ENCODE data around the gene ZBTB7B. TPM values are rescaled to one million over a fixed set of nuclear protein-coding genes. Genes with fewer than 3 reads are reported as not detected.
A peak's percentile ranks its signal among the peaks of the same experiment; 100 is the strongest.
"Not testable (repeated sequence)": the region's sequence is repeated elsewhere in the genome, so short reads cannot be mapped to it uniquely, and the experiment has no call there.

Gene ZBTB7B
- total RNA-seq, 2 experiments from 2014 or later: 22.8 to 25.1 TPM

DNA sequence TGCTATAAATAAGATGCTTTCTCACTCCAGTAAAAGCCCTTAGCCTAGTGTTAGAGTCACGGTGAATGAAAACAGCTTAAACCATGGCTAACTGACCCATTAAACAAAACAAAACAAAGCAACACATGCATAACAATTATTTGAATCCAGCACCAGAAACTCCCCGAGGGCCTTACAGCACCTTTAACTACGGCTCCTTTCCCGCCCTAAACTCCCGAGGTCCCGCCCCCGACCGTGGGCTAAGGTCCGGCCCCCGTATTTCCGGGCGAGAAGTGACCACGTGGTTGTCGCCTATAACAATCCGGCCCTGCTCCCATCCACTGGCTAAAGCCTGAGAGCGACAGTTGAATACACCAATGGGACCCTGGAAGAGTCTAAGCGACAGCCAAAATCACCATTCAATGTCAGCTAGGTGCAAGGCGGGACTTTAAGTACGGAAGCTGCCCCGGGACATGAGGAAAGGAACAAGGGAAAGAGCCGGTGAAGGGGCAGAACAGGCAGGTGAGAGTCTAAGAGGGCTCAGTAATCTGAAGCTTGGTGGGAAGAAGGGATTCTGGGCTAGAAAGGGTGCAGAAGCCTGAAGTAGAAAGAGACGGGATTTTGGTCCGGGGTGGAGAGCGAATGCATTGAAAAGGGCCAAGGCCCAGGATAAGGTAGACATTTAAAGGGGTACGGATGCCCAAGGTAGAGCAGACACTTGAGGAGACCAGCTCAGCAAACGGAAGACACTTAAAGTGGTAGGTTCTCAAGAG, 19.5 kb upstream of the ZBTB7B start, which contains the start of gene FLAD1:
FLAD1 (plus strand) TSS at position 448 of the 752 bp plus-strand sequence. CDS start 351 bp downstream, outside the sequence.
- Mint-ChIP-seq H3K4me3 (no peak within 1 kb of the TSS), H3K9me3 (no peaks in the 10 kb centered on the region), H3K36me3 (ENCODE audit: low read depth) (peaks cover 9% of the 10 kb centered on the region), H3K27ac (no peak within 1 kb of the TSS), H3K27me3 (no peaks in the 10 kb centered on the region), H3K4me1 (ENCODE audit: low read depth) (peaks cover 10% of the 10 kb centered on the region)
- CTCF ChIA-PET: interaction anchor here (0.6 to 3.5 kb wide), 11 partner anchors 14 to 102 kb away, joined by 3 to 54 read pairs (median 6); partner anchors contain the start of genes PBXIP1, PMVK and PYGO2
- no peaks in the 10 kb centered on the region for H3K27me3 ChIP-seq (ENCODE audit: control insufficient read depth in 1 of 2, insufficient read depth in 2 of 2, low read length in 2 of 2)
- H3K4me1 ChIP-seq (ENCODE audit: insufficient read depth, low read length): peaks cover 28% of the 10 kb centered on the region
- DNase-seq (peak; percentile 85 to 99 (median 92)), ATAC-seq (ENCODE audit: poor library complexity) (peak; percentile 99)
- peak within 1 kb of the TSS; percentile 64 for H3K4me3 ChIP-seq (ENCODE audit: low read length)
- intact Hi-C loops (cut with DNase I, micrococcal nuclease): loop anchor here (1.0 to 2.0 kb wide), 4 partner anchors 18 to 34 kb away; partner anchors contain the start of gene ZBTB7B (in 1 of the 2)
- no peaks in the 10 kb centered on the region for H3K9me3 ChIP-seq (ENCODE audit: control insufficient read depth in 1 of 2, insufficient read depth in 1 of 2, low read length in 2 of 2)
- peak within 1 kb of the TSS; percentile 13 to 54 for H3K27ac ChIP-seq (ENCODE audit: low read depth in 1 of 2, low read length in 2 of 2)
- POLR2A ChIA-PET: interaction anchor here (0.6 to 4.1 kb wide), 18 partner anchors 9 to 102 kb away, joined by 3 to 52 read pairs (median 10); partner anchors contain the start of genes ADAM15, CKS1B, LENEP and PBXIP1
- TF ChIP-seq, protein P1, sequence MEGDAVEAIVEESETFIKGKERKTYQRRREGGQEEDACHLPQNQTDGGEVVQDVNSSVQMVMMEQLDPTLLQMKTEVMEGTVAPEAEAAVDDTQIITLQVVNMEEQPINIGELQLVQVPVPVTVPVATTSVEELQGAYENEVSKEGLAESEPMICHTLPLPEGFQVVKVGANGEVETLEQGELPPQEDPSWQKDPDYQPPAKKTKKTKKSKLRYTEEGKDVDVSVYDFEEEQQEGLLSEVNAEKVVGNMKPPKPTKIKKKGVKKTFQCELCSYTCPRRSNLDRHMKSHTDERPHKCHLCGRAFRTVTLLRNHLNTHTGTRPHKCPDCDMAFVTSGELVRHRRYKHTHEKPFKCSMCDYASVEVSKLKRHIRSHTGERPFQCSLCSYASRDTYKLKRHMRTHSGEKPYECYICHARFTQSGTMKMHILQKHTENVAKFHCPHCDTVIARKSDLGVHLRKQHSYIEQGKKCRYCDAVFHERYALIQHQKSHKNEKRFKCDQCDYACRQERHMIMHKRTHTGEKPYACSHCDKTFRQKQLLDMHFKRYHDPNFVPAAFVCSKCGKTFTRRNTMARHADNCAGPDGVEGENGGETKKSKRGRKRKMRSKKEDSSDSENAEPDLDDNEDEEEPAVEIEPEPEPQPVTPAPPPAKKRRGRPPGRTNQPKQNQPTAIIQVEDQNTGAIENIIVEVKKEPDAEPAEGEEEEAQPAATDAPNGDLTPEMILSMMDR (IDR thresholded peaks at IDR 0.05): no peak
- H3K36me3 ChIP-seq (ENCODE audit: insufficient read depth, low read length): peaks cover 13% of the 10 kb centered on the region

DNA sequence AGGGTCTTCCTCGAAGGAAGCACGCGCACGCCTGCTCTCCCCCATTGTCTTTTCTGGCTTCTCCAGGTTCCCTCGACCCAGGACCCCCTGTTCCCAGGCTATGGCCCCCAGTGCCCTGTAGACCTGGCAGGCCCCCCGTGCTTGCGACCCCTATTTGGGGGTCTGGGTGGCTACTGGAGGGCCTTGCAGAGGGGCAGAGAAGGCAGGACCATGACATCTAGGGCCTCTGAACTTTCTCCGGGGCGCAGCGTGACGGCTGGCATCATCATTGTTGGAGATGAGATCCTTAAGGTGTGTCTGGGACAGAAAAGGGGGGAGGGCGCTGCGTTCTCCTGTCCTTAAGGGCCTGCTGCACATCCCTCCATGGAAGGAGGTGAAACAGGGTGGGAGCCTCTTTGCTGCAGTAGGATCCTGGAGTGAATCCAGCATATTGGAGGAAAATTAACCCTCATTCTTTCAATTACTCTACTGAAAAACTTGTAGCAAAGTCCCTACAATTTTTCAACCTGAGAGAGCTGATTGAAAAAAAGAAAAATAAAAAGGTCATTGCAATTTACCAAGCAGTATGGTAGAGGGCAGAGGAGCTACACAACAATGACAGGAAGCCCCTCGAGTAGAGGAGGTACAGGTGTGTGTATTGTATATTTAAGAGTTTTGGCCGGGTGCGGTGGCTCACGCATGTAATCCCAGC, 18.7 kb upstream of the ZBTB7B start:
- no peak for ATAC-seq (ENCODE audit: poor library complexity)
- DNase-seq: peak in 2 of 14 experiments; percentile 24 to 44
- CTCF ChIA-PET: interaction anchor here (0.6 to 3.5 kb wide), 13 partner anchors 9 to 101 kb away, joined by 3 to 54 read pairs (median 6); partner anchors contain the start of genes LENEP, PBXIP1, PMVK and PYGO2
- H3K27ac Mint-ChIP-seq: no peak overlapping the region
- peak overlapping the region; percentile 64 for H3K4me3 ChIP-seq (ENCODE audit: low read length)
- H3K27ac ChIP-seq (ENCODE audit: low read depth in 1 of 2, low read length in 2 of 2): peak overlapping the region; percentile 13 to 54
- H3K36me3 Mint-ChIP-seq (ENCODE audit: low read depth): peaks cover 17% of the 10 kb centered on the region
- H3K27me3 Mint-ChIP-seq: no peaks in the 10 kb centered on the region
- intact Hi-C loops (cut with DNase I, micrococcal nuclease): loop anchor here in 1 of 2 experiments (1.0 to 2.0 kb wide), 3 partner anchors 18 to 33 kb away; partner anchors contain the start of gene ZBTB7B
- peaks cover 17% of the 10 kb centered on the region for H3K4me1 Mint-ChIP-seq (ENCODE audit: low read depth)
- POLR2A ChIA-PET: interaction anchor here (0.5 to 4.1 kb wide), 20 partner anchors 10 to 1608 kb away, joined by 3 to 52 read pairs (median 8); partner anchors contain the start of genes ADAM15, CKS1B, LENEP and NAXE
- TF ChIP-seq, protein P1 (IDR thresholded peaks at IDR 0.05): no peak
- H3K4me3 Mint-ChIP-seq: no peak overlapping the region
- no peaks in the 10 kb centered on the region for H3K27me3 ChIP-seq (ENCODE audit: control insufficient read depth in 1 of 2, insufficient read depth in 2 of 2, low read length in 2 of 2)
- H3K9me3 ChIP-seq (ENCODE audit: control insufficient read depth in 1 of 2, insufficient read depth in 1 of 2, low read length in 2 of 2): no peaks in the 10 kb centered on the region
- no peaks in the 10 kb centered on the region for H3K9me3 Mint-ChIP-seq
- peaks cover 21% of the 10 kb centered on the region for H3K36me3 ChIP-seq (ENCODE audit: insufficient read depth, low read length)
- H3K4me1 ChIP-seq (ENCODE audit: insufficient read depth, low read length): peaks cover 36% of the 10 kb centered on the region

DNA sequence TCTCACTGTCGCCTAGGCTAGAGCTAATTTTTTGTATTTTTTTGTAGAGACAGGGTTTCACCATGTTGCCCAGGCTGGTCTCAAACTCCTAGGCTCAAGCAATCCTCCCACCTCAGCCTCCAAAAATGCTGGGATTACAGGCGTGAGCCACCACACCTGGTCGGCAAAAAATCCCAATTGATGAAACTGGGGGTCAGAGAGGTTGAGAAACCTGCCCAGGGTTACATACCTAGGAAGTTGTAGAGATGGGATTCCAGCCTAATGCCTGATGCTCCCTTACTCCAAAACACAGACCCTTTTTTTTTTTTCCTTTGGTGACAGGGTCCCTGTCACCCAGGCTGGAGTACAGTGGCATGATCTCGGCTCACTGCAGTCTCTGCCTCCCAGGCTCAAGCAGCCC, 15.9 kb upstream of the ZBTB7B start:
- H3K9me3 ChIP-seq (ENCODE audit: control insufficient read depth in 1 of 2, insufficient read depth in 1 of 2, low read length in 2 of 2); H3K27ac ChIP-seq (ENCODE audit: low read depth in 1 of 2, low read length in 2 of 2); intact Hi-C loops (cut with DNase I, micrococcal nuclease); ATAC-seq (ENCODE audit: poor library complexity); H3K9me3 Mint-ChIP-seq; H3K27me3 ChIP-seq (ENCODE audit: control insufficient read depth in 1 of 2, insufficient read depth in 2 of 2, low read length in 2 of 2); POLR2A ChIA-PET; DNase-seq; H3K4me3 Mint-ChIP-seq; H3K27ac Mint-ChIP-seq; H3K27me3 Mint-ChIP-seq; H3K4me3 ChIP-seq (ENCODE audit: low read length): not testable (repeated sequence)
- CTCF ChIA-PET: interaction anchor here (0.6 to 2.3 kb wide), 2 partner anchors 31 to 145 kb away, joined by 4 to 22 read pairs; no protein-coding TSS in a partner anchor
- Mint-ChIP-seq H3K4me1 (ENCODE audit: low read depth) (peaks cover 20% of the 10 kb centered on the region), H3K36me3 (ENCODE audit: low read depth) (peaks cover 33% of the 10 kb centered on the region)
- Histone ChIP-seq H3K4me1 (ENCODE audit: insufficient read depth, low read length) (peaks cover 50% of the 10 kb centered on the region), H3K36me3 (ENCODE audit: insufficient read depth, low read length) (peaks cover 44% of the 10 kb centered on the region)

All from CD4-positive, alpha-beta T cell (primary cell).